IMR-90 (cell line): ENCODE measurements around the gene TBC1D1. TPM values are rescaled to one million over a fixed set of nuclear protein-coding genes. Genes with fewer than 3 reads are reported as not detected.

Experiments
- ATAC-seq: fragments of 200-7000 bp; cut with Tn5 transposase; 2 replicates; pipeline ENCODE4 v1.9.1; 2020; ENCODE audit warnings: low read depth, mild to moderate bottlenecking, moderate library complexity
- BruUV-seq: library from RNA; stranded (reverse); fragments of 400-500 nt; replicated peaks from 2 replicates; lab custom pipeline; 2021; lab: Mats Ljungman, UMichigan
- CTCF ChIA-PET: fragments of 300-600 bp; formaldehyde crosslinking; extraction: SDS; loops from one replicate; lab custom pipeline; 2021; ENCODE audit warnings: antibody characterized with exemption; lab: Yijun Ruan, JAX
- POLR2A ChIA-PET: fragments of 300-600 bp; sonication (Branson Sonifier 250); formaldehyde crosslinking; loops from one replicate; lab custom pipeline; 2022; ENCODE audit warnings: antibody characterized with exemption; ENCODE audit not compliant: unreplicated experiment; lab: Charles Lee
- DNase-seq: peaks from one replicate; pipeline ENCODE4 v3.0.0; 2013
- H2AFZ ChIP-seq: replicated peaks from 2 replicates; pipeline ENCODE3; 2013; ENCODE audit warnings: low read length, mild to moderate bottlenecking; ENCODE audit not compliant: poor library complexity
- H2AK5ac ChIP-seq: 2 replicates; pipeline ENCODE4 v1.6.1; 2013; ENCODE audit warnings: low read depth, low read length, inconsistent platforms
- H2AK9ac ChIP-seq: replicated peaks from 2 replicates; pipeline ENCODE3; 2013; ENCODE audit warnings: mild to moderate bottlenecking, low read depth, low read length, moderate library complexity; ENCODE audit not compliant: poor library complexity
- H2BK120ac ChIP-seq: 2 replicates; pipeline ENCODE4 v1.6.1; 2013; ENCODE audit warnings: low read depth, low read length, inconsistent platforms
- H2BK15ac ChIP-seq: 3 replicates; pipeline ENCODE4 v1.6.1; 2013; ENCODE audit warnings: low read depth, low read length, inconsistent platforms
- H2BK20ac ChIP-seq: 2 replicates; pipeline ENCODE4 v1.6.1; 2013; ENCODE audit warnings: low read depth, mild to moderate bottlenecking, inconsistent platforms, low read length, moderate library complexity
- H2BK5ac ChIP-seq: 2 replicates; pipeline ENCODE4 v1.6.1; 2013; ENCODE audit warnings: mild to moderate bottlenecking, low read depth, low read length, inconsistent platforms; ENCODE audit not compliant: poor library complexity, severe bottlenecking
- H3K14ac ChIP-seq: replicated peaks from 2 replicates; pipeline ENCODE4 v1.6.1; 2013; ENCODE audit warnings: low read depth, low read length, inconsistent platforms
- H3K18ac ChIP-seq: 2 replicates; pipeline ENCODE4 v1.6.1; 2013; ENCODE audit warnings: low read depth, low read length, control low read depth
- H3K23ac ChIP-seq: 2 replicates; pipeline ENCODE4 v1.6.1; 2013; ENCODE audit warnings: low read depth, low read length, inconsistent platforms
- H3K27ac ChIP-seq: 2 replicates; pipeline ENCODE4 v1.5.1; 2013; ENCODE audit warnings: mild to moderate bottlenecking, control low read depth, low read length; ENCODE audit not compliant: insufficient read depth
- H3K27me3 ChIP-seq: 2 replicates; pipeline ENCODE4 v1.6.1; 2013; ENCODE audit warnings: low read length; ENCODE audit not compliant: control insufficient read depth, insufficient read depth
- H3K36me3 ChIP-seq: 2 replicates; pipeline ENCODE4 v1.6.1; 2013; ENCODE audit warnings: low read length, mixed read lengths; ENCODE audit not compliant: control insufficient read depth, insufficient read depth
- H3K4ac ChIP-seq: 2 replicates; pipeline ENCODE4 v1.6.1; 2013; ENCODE audit warnings: low read depth, low read length, inconsistent platforms
- H3K4me1 ChIP-seq: 2 replicates; pipeline ENCODE4 v1.6.1; 2013; ENCODE audit warnings: low read length, mixed read lengths; ENCODE audit not compliant: control insufficient read depth, insufficient read depth
- H3K4me2 ChIP-seq: 2 replicates; pipeline ENCODE4 v1.6.1; 2013; ENCODE audit warnings: low read depth, mild to moderate bottlenecking, control low read depth, low read length, moderate library complexity
- H3K4me3 ChIP-seq: 2 replicates; pipeline ENCODE4 v1.5.1; 2013; ENCODE audit warnings: low read depth, mild to moderate bottlenecking, control low read depth, low read length, moderate library complexity; ENCODE audit not compliant: insufficient read depth
- H3K56ac ChIP-seq: 2 replicates; pipeline ENCODE4 v1.6.1; 2013; ENCODE audit warnings: low read length, inconsistent platforms; ENCODE audit not compliant: insufficient read depth; ENCODE audit errors: extremely low read depth
- H3K79me1 ChIP-seq, 2 experiments: 2 replicates each; pipeline ENCODE4 v1.6.1; 2013; ENCODE audit warnings: low read length in 2 of 2, inconsistent platforms in 1 of 2, low read depth in 1 of 2
- H3K9ac ChIP-seq: 2 replicates; pipeline ENCODE4 v1.6.1; 2013; ENCODE audit warnings: low read depth, low read length, control low read depth
- H3K9me1 ChIP-seq: 2 replicates; pipeline ENCODE4 v1.6.1; 2013; ENCODE audit warnings: low read length, inconsistent platforms; ENCODE audit not compliant: insufficient read depth
- H3K9me3 ChIP-seq: 2 replicates; pipeline ENCODE4 v1.6.1; 2013; ENCODE audit warnings: low read length; ENCODE audit not compliant: control insufficient read depth, insufficient read depth
- H4K20me1 ChIP-seq: 2 replicates; pipeline ENCODE4 v1.6.1; 2013; ENCODE audit warnings: low read length, inconsistent platforms; ENCODE audit not compliant: insufficient read depth
- H4K5ac ChIP-seq: 2 replicates; pipeline ENCODE4 v1.6.1; 2013; ENCODE audit warnings: mild to moderate bottlenecking, low read depth, low read length, control low read depth
- H4K8ac ChIP-seq, 2 experiments: 2 replicates each; pipeline ENCODE4 v1.6.1; 2013; ENCODE audit warnings: low read depth in 2 of 2, low read length in 2 of 2, control low read depth in 1 of 2, inconsistent platforms in 1 of 2
- H4K91ac ChIP-seq: 2 replicates; pipeline ENCODE4 v1.6.1; 2013; ENCODE audit warnings: low read depth, low read length, inconsistent platforms; ENCODE audit not compliant: insufficient read depth
- BHLHE40 ChIP-seq: fragments of 150-350 bp; IDR thresholded peaks from 2 replicates; pipeline ENCODE4 v1.6.1; 2016; ENCODE audit warnings: mild to moderate bottlenecking, low read depth, low read length
- CEBPB ChIP-seq: IDR thresholded peaks from 2 replicates; pipeline ENCODE4 v1.6.1; 2012; ENCODE audit warnings: low read depth, low read length, improper control_type of control experiment
- CHD1 ChIP-seq: IDR thresholded peaks from 2 replicates; pipeline ENCODE4 v1.6.1; 2012; ENCODE audit warnings: low read depth, low read length, improper control_type of control experiment
- CTCF ChIP-seq: conservative IDR thresholded peaks from 2 replicates; pipeline ENCODE4 v1.5.1; 2012; ENCODE audit warnings: mild to moderate bottlenecking, low read depth, low read length, improper control_type of control experiment
- ELK1 ChIP-seq: fragments of 150-350 bp; IDR thresholded peaks from 2 replicates; pipeline ENCODE4 v1.6.1; 2016; ENCODE audit warnings: low read depth, mild to moderate bottlenecking, low read length, moderate library complexity, borderline replicate concordance
- FOS ChIP-seq: fragments of 150-350 bp; IDR thresholded peaks from 2 replicates; pipeline ENCODE4 v1.6.1; 2016; ENCODE audit warnings: low read depth, low read length
- MAFK ChIP-seq: IDR thresholded peaks from 2 replicates; pipeline ENCODE4 v1.6.1; 2012; ENCODE audit warnings: low read depth, low read length, improper control_type of control experiment
- MAZ ChIP-seq: IDR thresholded peaks from 2 replicates; pipeline ENCODE4 v1.6.1; 2012; ENCODE audit warnings: low read depth, mild to moderate bottlenecking, low read length, improper control_type of control experiment, moderate library complexity, borderline replicate concordance
- MXI1 ChIP-seq: IDR thresholded peaks from 2 replicates; pipeline ENCODE4 v1.6.1; 2012; ENCODE audit warnings: low read depth, mild to moderate bottlenecking, low read length, moderate library complexity, borderline replicate concordance
- NFE2L2 ChIP-seq: fragments of 150-350 bp; IDR thresholded peaks from 2 replicates; pipeline ENCODE4 v1.6.1; 2016; ENCODE audit warnings: low read depth, mild to moderate bottlenecking, low read length
- POLR2A ChIP-seq: IDR thresholded peaks from 2 replicates; pipeline ENCODE4 v1.6.1; 2012; ENCODE audit warnings: mild to moderate bottlenecking, low read depth, low read length
- RAD21 ChIP-seq: IDR thresholded peaks from 2 replicates; pipeline ENCODE4 v1.6.1; 2012; ENCODE audit warnings: low read length, improper control_type of control experiment
- RCOR1 ChIP-seq: IDR thresholded peaks from 2 replicates; pipeline ENCODE4 v1.6.1; 2012; ENCODE audit warnings: mild to moderate bottlenecking, low read length, improper control_type of control experiment; ENCODE audit not compliant: insufficient replicate concordance
- RFX5 ChIP-seq: IDR thresholded peaks from 2 replicates; pipeline ENCODE4 v1.8.0; 2012; ENCODE audit warnings: low read depth, mild to moderate bottlenecking, low read length, moderate library complexity
- SMC3 ChIP-seq: fragments of 150-350 bp; IDR thresholded peaks from 2 replicates; pipeline ENCODE4 v1.6.1; 2016; ENCODE audit warnings: low read depth, mild to moderate bottlenecking, antibody characterized with exemption, low read length, moderate library complexity
- USF2 ChIP-seq: fragments of 150-350 bp; IDR thresholded peaks from 2 replicates; pipeline ENCODE4 v1.6.1; 2017; ENCODE audit warnings: mild to moderate bottlenecking, antibody characterized with exemption, low read length, low read depth
- WGBS, 2 experiments: methylation state at CpG; one replicate each; pipeline versions ENCODE4 v1.1.5 to v1.1.7; 2013; ENCODE audit warnings: missing lambda C conversion rate in 2 of 2; ENCODE audit not compliant: insufficient read length in 1 of 2; ENCODE audit errors: extremely low coverage in 2 of 2; 5-methylcytosine and 5-hydroxymethylcytosine counted together
- dilution Hi-C: fragments of 300-500 bp; cut with HindIII; formaldehyde crosslinking; loops from one replicate; pipeline ENCODE4 v1.14.3; 2018; ENCODE audit warnings: low sequenced_read_pairs; ENCODE audit not compliant: unreplicated experiment
- in situ Hi-C: fragments of 300-500 bp; cut with MboI; formaldehyde crosslinking; loops from 3 replicates; pipeline ENCODE4 v1.14.3; 2019; ENCODE audit warnings: low sequenced_read_pairs, inconsistent platforms, mixed read lengths
- intact Hi-C: fragments of 100-400 bp; cut with micrococcal nuclease; formaldehyde crosslinking; loops from 2 replicates; pipeline ENCODE4 v1.10.0; 2022
- polyA plus RNA-seq, 3 experiments: library from polyadenylated mRNA; depleted of rRNA; stranded (reverse); fragments of >200 nt; gene quantifications; 2 replicates each; pipeline ENCODE4 v1.2.3, GENCODE V29; 2012; ENCODE audit warnings: low replicate concordance in 1 of 3
- total RNA-seq: library from RNA; depleted of rRNA; stranded (reverse); fragments of >200 nt; gene quantifications from 2 replicates; pipeline ENCODE4 v1.2.3, GENCODE V29; 2012

The TBC1D1 gene
- total and polyA plus RNA-seq, 2 of the 4 experiments (the other 2 are of a cell fraction) = 42.4 to 104 TPM

- Histone ChIP-seq H3K4me3 (no peak overlapping the region), H2AFZ (no peak overlapping the region), H3K79me1 (no peaks in the 10 kb centered on the region), H4K20me1 (no peaks in the 10 kb centered on the region), H3K23ac (no peak overlapping the region), H3K27me3 (no peaks in the 10 kb centered on the region), H3K4me2 (no peak overlapping the region), H2BK120ac (no peak overlapping the region), H4K8ac (no peak overlapping the region), H3K18ac (no peak overlapping the region), H3K14ac (no peak overlapping the region), H4K5ac (no peak overlapping the region), H3K9me3 (no peaks in the 10 kb centered on the region), H3K4me1 (no peaks in the 10 kb centered on the region), H3K9ac (no peak overlapping the region), H2AK9ac (no peak overlapping the region), H2BK20ac (no peak overlapping the region), H3K56ac (no peak overlapping the region), H2AK5ac (no peak overlapping the region), H3K27ac (no peak overlapping the region), H2BK15ac (no peak overlapping the region), H3K4ac (no peak overlapping the region), H3K9me1 (no peaks in the 10 kb centered on the region), H4K91ac (no peak overlapping the region), H3K36me3 (peaks cover 2% of the 10 kb centered on the region), H2BK5ac (no peak overlapping the region)
- ChIA-PET POLR2A (no interaction called here), CTCF (no interaction called here)
- DNase-seq (no peak), ATAC-seq (no peak)
- dilution Hi-C loops (no loop called here), in situ Hi-C loops (no loop called here), intact Hi-C loops (no loop called here)
- no CpG with 5 or more reads among the region's 3 CpGs for WGBS, 2 experiments
- no TSS peak for BruUV-seq
- TF ChIP-seq RCOR1 (no peak), RAD21 (no peak), RFX5 (no peak), FOS (no peak), ELK1 (no peak), USF2 (no peak), BHLHE40 (no peak), MAZ (no peak), MXI1 (no peak), SMC3 (no peak), CEBPB (no peak), CTCF (no peak), MAFK (no peak), NFE2L2 (no peak), POLR2A (no peak), CHD1 (no peak)
Observed at GRCh38 chr4:37867102-37867501, 23.8 kb upstream of the TBC1D1 start.
